Upper lobe of left lung (tissue), 6 donors: ENCODE data around the gene CYP3A5. TPM values are rescaled to one million over a fixed set of nuclear protein-coding genes. Genes with fewer than 3 reads are reported as not detected.

ENCODE experiments used
- ATAC-seq, 2 donors: fragments of 200-7000 bp; cut with Tn5 transposase; one replicate each; pipeline ENCODE4 v1.9.1; 2022; ENCODE audit warnings: mild to moderate bottlenecking in 2 of 2, moderate library complexity in 2 of 2; ENCODE audit not compliant: low FRiP score in 2 of 2
- DNase-seq, 2 donors: peaks; one replicate each; pipeline ENCODE4 v3.0.0-alpha.2; 2019 to 2020
- H3K27ac ChIP-seq, 4 donors: fragments of 200-600 bp; sonication (generic); one replicate each; pipeline ENCODE4 v1.5.1; 2016 to 2019
- H3K27me3 ChIP-seq, 4 donors: fragments of 200-600 bp; sonication (generic); one replicate each; pipeline ENCODE4 v1.5.1; 2017 to 2019
- H3K36me3 ChIP-seq, 4 donors: fragments of 200-600 bp; sonication (generic); one replicate each; pipeline ENCODE4 v1.5.1; 2016 to 2019
- H3K4me1 ChIP-seq, 4 donors: fragments of 200-600 bp; sonication (generic); one replicate each; pipeline ENCODE4 v1.5.1; 2018 to 2019
- H3K4me3 ChIP-seq, 4 donors: fragments of 200-600 bp; sonication (generic); one replicate each; pipeline ENCODE4 v1.5.1; 2017 to 2019; ENCODE audit warnings: mild to moderate bottlenecking in 2 of 4, moderate library complexity in 1 of 4
- H3K9me3 ChIP-seq, 4 donors: fragments of 200-600 bp; sonication (generic); one replicate each; pipeline ENCODE4 v1.5.1; 2018 to 2019
- EP300 ChIP-seq, 4 donors: sonication (generic); formaldehyde crosslinking; IDR thresholded peaks; one replicate each; pipeline ENCODE4 v1.5.1; 2017; ENCODE audit warnings: antibody characterized with exemption in 4 of 4, control low read depth in 2 of 4
- POLR2A ChIP-seq, 4 donors: fragments of 450-650 bp; IDR thresholded peaks; one replicate each; pipeline ENCODE4 v1.5.1; 2016 to 2017; ENCODE audit warnings: antibody characterized with exemption in 4 of 4, mild to moderate bottlenecking in 2 of 4
- POLR2AphosphoS5 ChIP-seq, 2 donors: sonication (generic); formaldehyde crosslinking; IDR thresholded peaks; one replicate each; pipeline ENCODE4 v1.5.1; 2017; ENCODE audit warnings: antibody characterized with exemption in 2 of 2
- whole genome bisulfite sequencing, 2 donors: methylation state at CpG; one replicate each; pipeline ENCODE4 v1.1.5; 2017 to 2018; 5-methylcytosine and 5-hydroxymethylcytosine counted together
- total RNA-seq, 6 donors: library from RNA; depleted of rRNA in 4 of 6; stranded (reverse); fragments of >200 nt in 4 of 6; gene quantifications; one replicate each; pipeline versions ENCODE4 v1.1.0 to v1.2.1, GENCODE V29; 2016 to 2021
- TF ChIP-seq, protein P1 (sequence below), 6 experiments: fragments of 450-650 bp in 4 of 6; fragments of 200-600 bp in 2 of 6; sonication (generic) in 2 of 6; IDR thresholded peaks; one replicate each; pipeline ENCODE4 v1.5.1; 2016 to 2019; ENCODE audit warnings: antibody characterized with exemption in 6 of 6
- donor health status: DM: no; HTN: no; CAD: no; lungs with moderate emphysema.
- donor health status: DM: no; HTN: yes; CAD: no; lungs with severe emphysema.

CYP3A5 gene
- total RNA-seq, 6 donors from 2014 or later, result 8.0 to 25.2 (median 14.2) TPM

DNA sequence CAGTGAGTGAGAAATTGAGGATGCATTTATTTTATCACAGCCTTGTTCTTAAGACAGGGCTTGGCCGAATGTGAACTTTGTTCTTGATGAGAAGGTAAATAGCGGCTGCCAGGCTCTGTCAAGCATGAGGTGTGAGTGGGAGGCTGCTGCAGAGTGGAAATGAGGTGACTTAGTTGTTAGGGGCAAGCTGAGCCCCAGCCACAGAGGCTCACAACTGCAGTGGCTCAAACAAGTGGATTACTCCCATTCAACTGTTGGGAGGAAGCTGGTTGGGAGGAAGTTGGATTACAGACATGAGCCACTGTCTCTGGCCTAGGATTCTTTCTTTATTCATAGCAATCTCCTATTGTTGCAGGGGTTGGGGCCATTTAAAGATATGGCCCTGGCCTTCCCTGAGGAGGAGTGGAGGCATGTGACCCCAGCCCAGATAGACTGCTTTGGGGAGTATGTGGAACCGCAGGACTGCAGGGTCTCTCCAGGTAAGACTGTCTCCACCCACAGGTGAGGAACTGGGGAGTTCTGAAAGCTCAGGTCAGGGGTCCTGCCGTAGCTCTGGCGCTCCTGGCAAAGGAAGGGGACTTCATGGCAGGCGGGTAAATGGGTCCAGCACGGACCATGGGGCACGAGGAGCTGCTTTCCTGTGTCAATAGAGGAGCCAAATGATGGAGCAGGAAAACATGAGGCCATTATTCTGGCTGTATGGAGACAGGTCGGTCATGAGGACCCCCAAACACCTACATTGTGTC, 55.9 kb downstream of the CYP3A5 start:
- Histone ChIP-seq H3K27ac (peak overlapping the region in 3 of 4 donors; percentile 8 to 57 (median 36)), H3K9me3 (no peaks in the 10 kb centered on the region), H3K4me3 (no peak overlapping the region), H3K27me3 (no peaks in the 10 kb centered on the region), H3K4me1 (peaks cover 0 to 16% (median 7%) of the 10 kb centered on the region in 4 donors), H3K36me3 (peaks cover 49 to 100% (median 96%) of the 10 kb centered on the region in 4 donors)
- no peak for TF ChIP-seq POLR2AphosphoS5 (IDR thresholded peaks at IDR 0.05)
- no peak for TF ChIP-seq POLR2A (IDR thresholded peaks at IDR 0.05)
- TF ChIP-seq, protein P1, sequence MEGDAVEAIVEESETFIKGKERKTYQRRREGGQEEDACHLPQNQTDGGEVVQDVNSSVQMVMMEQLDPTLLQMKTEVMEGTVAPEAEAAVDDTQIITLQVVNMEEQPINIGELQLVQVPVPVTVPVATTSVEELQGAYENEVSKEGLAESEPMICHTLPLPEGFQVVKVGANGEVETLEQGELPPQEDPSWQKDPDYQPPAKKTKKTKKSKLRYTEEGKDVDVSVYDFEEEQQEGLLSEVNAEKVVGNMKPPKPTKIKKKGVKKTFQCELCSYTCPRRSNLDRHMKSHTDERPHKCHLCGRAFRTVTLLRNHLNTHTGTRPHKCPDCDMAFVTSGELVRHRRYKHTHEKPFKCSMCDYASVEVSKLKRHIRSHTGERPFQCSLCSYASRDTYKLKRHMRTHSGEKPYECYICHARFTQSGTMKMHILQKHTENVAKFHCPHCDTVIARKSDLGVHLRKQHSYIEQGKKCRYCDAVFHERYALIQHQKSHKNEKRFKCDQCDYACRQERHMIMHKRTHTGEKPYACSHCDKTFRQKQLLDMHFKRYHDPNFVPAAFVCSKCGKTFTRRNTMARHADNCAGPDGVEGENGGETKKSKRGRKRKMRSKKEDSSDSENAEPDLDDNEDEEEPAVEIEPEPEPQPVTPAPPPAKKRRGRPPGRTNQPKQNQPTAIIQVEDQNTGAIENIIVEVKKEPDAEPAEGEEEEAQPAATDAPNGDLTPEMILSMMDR (IDR thresholded peaks at IDR 0.05), result no peak
- TF ChIP-seq EP300 (IDR thresholded peaks at IDR 0.05), result no peak
- ATAC-seq (peak in 1 of 2 donors; percentile 24), DNase-seq (no peak)
- WGBS, 2 donors, result 91% methylated on average over 9 of the region's 9 CpGs

DNA sequence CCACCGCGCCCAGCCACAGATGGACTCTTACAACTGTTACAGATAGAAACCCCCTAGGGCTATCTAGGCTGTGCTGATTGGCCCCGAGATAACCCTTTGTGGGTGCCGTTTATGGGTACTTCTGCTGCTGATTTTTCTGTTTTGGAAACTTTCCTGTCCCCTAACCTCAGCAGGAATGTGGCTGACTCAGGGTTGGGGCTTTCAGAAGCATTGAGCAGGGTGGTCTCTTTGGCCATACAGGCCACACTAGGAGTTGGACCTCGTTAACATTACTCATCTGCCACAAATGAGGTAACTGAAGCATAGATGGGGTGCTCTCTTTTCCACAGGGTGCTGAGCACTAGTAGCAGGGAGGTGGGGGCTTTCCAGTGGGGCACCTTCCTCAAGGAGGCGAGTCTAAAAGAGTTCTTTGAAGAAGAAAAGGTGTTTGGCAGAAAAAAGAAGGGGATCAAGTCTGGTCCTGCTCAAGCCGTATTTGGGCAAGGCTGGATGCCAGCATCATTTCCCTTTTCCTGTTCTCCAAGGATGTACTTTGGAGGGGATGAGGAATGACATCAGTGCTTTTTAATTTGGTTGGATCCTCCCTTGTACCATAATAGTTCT, 56.6 kb downstream of the CYP3A5 start:
- H3K36me3 ChIP-seq, result peaks cover 44 to 99% (median 96%) of the 10 kb centered on the region in 4 donors
- ATAC-seq, result no peak
- DNase-seq, result no peak
- no peaks in the 10 kb centered on the region for H3K27me3 ChIP-seq
- WGBS, 2 donors, result 84 to 86% methylated on average over 7 of the region's 7 CpGs
- H3K4me1 ChIP-seq, result peaks cover 4 to 22% (median 8%) of the 10 kb centered on the region in 4 donors
- H3K27ac ChIP-seq, result peak overlapping the region in 1 of 4 donors; percentile 4
- no peak overlapping the region for H3K4me3 ChIP-seq
- no peaks in the 10 kb centered on the region for H3K9me3 ChIP-seq
- TF ChIP-seq POLR2AphosphoS5 (IDR thresholded peaks at IDR 0.05) (no peak), POLR2A (IDR thresholded peaks at IDR 0.05) (no peak), EP300 (IDR thresholded peaks at IDR 0.05) (no peak)
- TF ChIP-seq, protein P1 (IDR thresholded peaks at IDR 0.05), result no peak

DNA sequence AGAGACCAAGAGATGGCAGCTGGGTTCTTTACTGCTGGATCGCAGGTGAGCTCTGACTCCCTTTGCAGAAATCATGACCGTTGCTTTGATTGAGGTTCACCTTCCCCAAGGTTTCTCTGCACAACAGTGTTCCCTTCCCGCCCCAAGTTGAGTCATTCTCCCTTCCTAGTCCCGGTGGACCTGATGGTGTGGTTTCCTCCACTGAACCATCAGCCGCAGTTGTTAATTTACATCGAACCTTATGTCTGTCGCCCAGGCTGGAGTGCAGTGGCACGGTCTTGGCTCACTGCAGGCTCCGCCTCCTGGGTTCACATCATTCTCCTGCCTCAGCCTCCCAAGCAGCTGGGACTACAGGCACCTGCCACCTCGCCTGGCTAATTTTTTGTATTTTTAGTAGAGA, 57.2 kb downstream of the CYP3A5 start:
- Histone ChIP-seq H3K4me3 (no peak overlapping the region), H3K9me3 (no peaks in the 10 kb centered on the region), H3K4me1 (peaks cover 10 to 28% (median 14%) of the 10 kb centered on the region in 4 donors), H3K27ac (no peak overlapping the region), H3K27me3 (no peaks in the 10 kb centered on the region), H3K36me3 (peaks cover 44 to 93% (median 90%) of the 10 kb centered on the region in 4 donors)
- 92 to 95% methylated on average over 10 of the region's 10 CpGs for whole genome bisulfite sequencing, 2 donors
- no peak for ATAC-seq
- no peak for DNase-seq
- no peak for TF ChIP-seq EP300 (IDR thresholded peaks at IDR 0.05)
- no peak for TF ChIP-seq POLR2AphosphoS5 (IDR thresholded peaks at IDR 0.05)
- TF ChIP-seq, protein P1 (IDR thresholded peaks at IDR 0.05), result no peak
- no peak for TF ChIP-seq POLR2A (IDR thresholded peaks at IDR 0.05)

DNA sequence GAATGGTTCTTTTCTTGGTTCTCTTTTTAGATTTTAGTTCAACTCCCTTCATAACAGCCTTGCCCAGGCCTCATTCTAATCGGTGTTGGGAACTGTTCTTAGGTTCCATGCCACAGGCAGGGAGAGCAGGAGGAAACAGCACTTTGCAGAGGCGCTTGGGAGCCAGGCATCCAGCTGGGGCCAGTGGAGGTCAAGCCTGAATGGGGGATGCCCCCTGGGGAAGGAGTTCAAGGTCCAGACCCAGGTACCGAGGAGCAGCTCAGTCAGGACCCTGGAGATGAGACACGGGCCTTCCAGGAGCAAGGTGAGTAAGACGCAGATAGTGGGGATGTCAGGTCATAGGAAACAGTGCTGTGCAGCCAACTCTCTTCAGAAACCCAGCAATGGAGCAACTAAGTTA, 58.5 kb downstream of the CYP3A5 start:
- DNase-seq, result no peak
- Histone ChIP-seq H3K27me3 (no peaks in the 10 kb centered on the region), H3K4me1 (peaks cover 12 to 36% (median 18%) of the 10 kb centered on the region in 4 donors), H3K36me3 (peaks cover 36 to 79% (median 77%) of the 10 kb centered on the region in 4 donors), H3K9me3 (no peaks in the 10 kb centered on the region), H3K4me3 (no peak overlapping the region), H3K27ac (no peak overlapping the region)
- ATAC-seq, result no peak
- TF ChIP-seq POLR2AphosphoS5 (IDR thresholded peaks at IDR 0.05) (no peak), POLR2A (IDR thresholded peaks at IDR 0.05) (no peak), EP300 (IDR thresholded peaks at IDR 0.05) (no peak)
- TF ChIP-seq, protein P1 (IDR thresholded peaks at IDR 0.05), result no peak
- WGBS, 2 donors, result 83 to 92% methylated on average over 4 to 5 of the region's 5 CpGs
